ENCODE data around the gene CAPS. TPM values are rescaled to one million over a fixed set of nuclear protein-coding genes. Genes with fewer than 3 reads are reported as not detected.

Gene CAPS
- total RNA-seq, 1 experiment from 2014 or later = 13.9 TPM

GRCh38 chr19:5891938-5892771 lies 21.9 kb upstream of the CAPS start:
- DNase-seq (ENCODE audit: low spot score) = peak; percentile 31

GRCh38 chr19:5892772-5893275 lies 21.2 kb upstream of the CAPS start:
- DNase-seq (ENCODE audit: low spot score) = no peak

- DNase-seq (ENCODE audit: low spot score) = no peak
These were observed 20.7 kb upstream of the CAPS start for GRCh38 chr19:5893296-5893903.

GRCh38 chr19:5893907-5894703 lies 19.9 kb upstream of the CAPS start:
- DNase-seq (ENCODE audit: low spot score) = no peak

- DNase-seq (ENCODE audit: low spot score) = no peak
These were observed 19.2 kb upstream of the CAPS start for GRCh38 chr19:5894704-5895349.

GRCh38 chr19:5895409-5895808 lies 18.6 kb upstream of the CAPS start:
- DNase-seq (ENCODE audit: low spot score) = no peak

GRCh38 chr19:5895890-5896289 lies 18.2 kb upstream of the CAPS start:
- no peak for DNase-seq (ENCODE audit: low spot score)

- DNase-seq (ENCODE audit: low spot score) = no peak
These were observed 17.5 kb upstream of the CAPS start for GRCh38 chr19:5896365-5897076.

- DNase-seq (ENCODE audit: low spot score) = no peak
These were observed 16.7 kb upstream of the CAPS start for GRCh38 chr19:5897189-5897969.

- no peak for DNase-seq (ENCODE audit: low spot score)
These were observed 14.1 kb upstream of the CAPS start for GRCh38 chr19:5899728-5900526.

- no peak for DNase-seq (ENCODE audit: low spot score)
These were observed 13.1 kb upstream of the CAPS start for GRCh38 chr19:5900976-5901375.

- no peak for DNase-seq (ENCODE audit: low spot score)
These were observed 10.9 kb upstream of the CAPS start for GRCh38 chr19:5903056-5903623.

- peak; percentile 93 for DNase-seq (ENCODE audit: low spot score)
These were observed 10.3 kb upstream of the CAPS start, which contains the start of gene NDUFA11 for GRCh38 chr19:5903624-5904351. NDUFA11 (minus strand) TSS chr19:5903790; CDS start chr19:5903708, 82 bp downstream.

- DNase-seq (ENCODE audit: low spot score) = peak; percentile 98
These were observed 9.5 kb upstream of the CAPS start, which contains the start of gene VMAC for GRCh38 chr19:5904352-5905113. VMAC (plus strand) TSS chr19:5904872; CDS start chr19:5904891, 19 bp downstream.

- peak; percentile 8 for DNase-seq (ENCODE audit: low spot score)
These were observed 8.8 kb upstream of the CAPS start for GRCh38 chr19:5905114-5905778.

GRCh38 chr19:5907241-5907640 lies 6.8 kb upstream of the CAPS start:
- DNase-seq (ENCODE audit: low spot score) = no peak

Data from HT-29 (cell line).